Kasumi-1 (cell line): ENCODE measurements around the gene MAB21L2.

Experiments used
- DNase-seq, 2 experiments: peaks; one replicate each; lab custom pipeline; 2025; lab: John Stamatoyannopoulos, UW

The MAB21L2 gene

GRCh38 chr4:150619042-150619441 lies 37.1 kb downstream of the MAB21L2 start:
- no peak for DNase-seq

DNA sequence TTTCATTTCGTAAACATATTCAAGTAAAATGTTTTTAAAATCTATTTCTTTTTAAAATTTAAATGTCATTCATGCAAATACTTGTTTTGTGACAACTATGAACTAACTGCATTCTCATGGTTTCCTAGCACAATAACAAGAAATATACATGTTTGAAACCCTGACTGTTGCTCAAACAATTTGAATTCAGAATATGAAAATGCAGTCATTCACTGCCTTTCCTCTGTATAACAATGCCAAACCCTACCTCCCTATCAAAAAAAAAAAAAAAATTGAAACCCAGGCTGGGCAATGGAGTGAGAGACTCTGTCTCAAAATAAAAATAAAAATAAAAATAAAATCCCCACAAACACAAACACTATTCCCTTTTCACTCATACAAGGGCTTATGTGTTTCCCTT lies 42.1 kb downstream of the MAB21L2 start:
- DNase-seq, result no peak

GRCh38 chr4:150625033-150625432 lies 43.1 kb downstream of the MAB21L2 start:
- DNase-seq, result no peak

GRCh38 chr4:150628073-150628472 lies 46.1 kb downstream of the MAB21L2 start:
- DNase-seq, result no peak

DNA sequence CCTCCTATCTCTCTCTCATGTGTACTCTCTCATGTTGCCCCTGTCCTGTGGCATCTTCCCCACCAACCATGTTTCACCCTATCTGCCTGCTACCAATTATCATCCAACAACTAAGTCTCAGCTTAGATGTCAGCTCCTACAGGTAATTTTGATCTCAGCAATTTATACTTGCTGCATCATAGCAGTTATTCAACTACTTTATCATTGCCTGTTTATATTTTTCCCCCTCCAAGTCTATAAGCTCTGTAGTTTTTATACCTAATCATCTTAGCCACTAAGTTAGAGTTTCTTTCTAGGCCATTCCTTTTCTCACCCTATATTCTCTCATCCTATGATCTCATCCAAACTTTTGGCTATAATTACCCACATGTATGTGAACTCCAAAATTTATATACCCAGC lies 50.7 kb downstream of the MAB21L2 start:
- no peak for DNase-seq
